AML-193 (cell line): Measurements from ENCODE around the gene GATA1.

Experiments
- DNase-seq, 2 experiments: peaks; one replicate each; lab custom pipeline; 2025; lab: John Stamatoyannopoulos, UW

GATA1 gene

DNA sequence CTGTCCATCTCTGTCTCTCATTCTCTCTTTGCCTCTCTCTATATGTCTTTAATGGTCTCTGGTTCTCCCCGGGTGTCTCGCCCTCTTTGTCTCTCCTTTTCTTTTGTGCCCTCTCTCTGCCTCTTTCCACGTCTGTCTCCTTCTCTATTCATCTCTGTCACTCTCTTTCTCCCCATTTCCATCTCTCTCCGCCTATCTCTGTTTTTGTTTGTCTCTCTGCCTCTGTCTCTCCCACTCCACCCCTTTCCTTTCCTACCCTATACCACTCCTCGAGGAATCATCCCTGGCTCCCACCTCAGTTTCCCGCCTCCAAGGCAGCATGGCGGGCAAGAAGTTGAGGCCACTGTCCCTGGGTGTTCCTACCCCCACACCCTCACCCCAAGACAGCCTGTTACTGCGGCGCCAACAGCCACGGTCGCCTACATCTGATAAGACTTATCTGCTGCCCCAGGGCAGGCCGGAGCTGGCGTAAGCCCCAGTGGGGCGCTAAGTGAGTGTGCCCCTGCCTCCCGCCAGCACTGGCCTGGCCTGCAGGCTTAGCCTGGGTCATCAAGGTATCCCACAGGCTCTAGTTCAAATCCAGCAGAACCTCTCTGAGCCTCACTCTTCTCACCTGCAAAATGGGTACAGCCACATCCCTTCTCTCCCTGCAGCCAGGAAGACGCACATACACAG, 713 bp upstream of the GATA1 start:
- DNase-seq: no peak

DNA sequence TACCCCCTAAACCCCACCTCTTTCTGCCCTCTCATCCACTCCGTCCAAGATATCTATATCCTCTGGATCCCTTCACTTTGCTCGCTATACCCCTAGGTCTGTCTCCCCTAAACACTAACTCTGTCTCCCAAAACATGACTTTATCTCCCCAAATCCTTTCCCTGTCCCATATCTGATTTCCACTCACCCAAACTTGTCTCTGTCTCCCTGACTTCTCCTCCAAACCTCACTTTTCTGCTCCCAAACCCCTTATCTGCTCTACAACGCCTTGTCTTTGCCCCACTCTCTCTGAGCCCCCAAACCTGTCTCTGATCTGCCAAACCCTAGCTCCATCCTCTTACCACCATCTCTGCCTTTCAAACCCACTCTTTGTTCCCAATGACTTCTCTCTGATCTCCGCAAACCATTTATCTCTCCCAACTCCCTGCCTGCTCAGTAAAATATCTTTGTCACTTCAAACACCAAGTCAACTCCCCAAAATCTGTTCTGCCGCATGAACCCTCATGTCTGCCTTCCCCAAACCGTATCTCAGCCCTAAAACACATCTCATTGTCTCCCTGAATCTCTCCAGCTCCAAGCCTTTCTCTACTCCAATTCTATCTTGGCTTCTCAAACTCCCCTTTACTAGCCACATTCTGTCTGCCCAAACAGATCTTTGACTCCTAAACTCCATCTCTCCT, 575 bp downstream of the GATA1 start:
- DNase-seq: no peak

DNA sequence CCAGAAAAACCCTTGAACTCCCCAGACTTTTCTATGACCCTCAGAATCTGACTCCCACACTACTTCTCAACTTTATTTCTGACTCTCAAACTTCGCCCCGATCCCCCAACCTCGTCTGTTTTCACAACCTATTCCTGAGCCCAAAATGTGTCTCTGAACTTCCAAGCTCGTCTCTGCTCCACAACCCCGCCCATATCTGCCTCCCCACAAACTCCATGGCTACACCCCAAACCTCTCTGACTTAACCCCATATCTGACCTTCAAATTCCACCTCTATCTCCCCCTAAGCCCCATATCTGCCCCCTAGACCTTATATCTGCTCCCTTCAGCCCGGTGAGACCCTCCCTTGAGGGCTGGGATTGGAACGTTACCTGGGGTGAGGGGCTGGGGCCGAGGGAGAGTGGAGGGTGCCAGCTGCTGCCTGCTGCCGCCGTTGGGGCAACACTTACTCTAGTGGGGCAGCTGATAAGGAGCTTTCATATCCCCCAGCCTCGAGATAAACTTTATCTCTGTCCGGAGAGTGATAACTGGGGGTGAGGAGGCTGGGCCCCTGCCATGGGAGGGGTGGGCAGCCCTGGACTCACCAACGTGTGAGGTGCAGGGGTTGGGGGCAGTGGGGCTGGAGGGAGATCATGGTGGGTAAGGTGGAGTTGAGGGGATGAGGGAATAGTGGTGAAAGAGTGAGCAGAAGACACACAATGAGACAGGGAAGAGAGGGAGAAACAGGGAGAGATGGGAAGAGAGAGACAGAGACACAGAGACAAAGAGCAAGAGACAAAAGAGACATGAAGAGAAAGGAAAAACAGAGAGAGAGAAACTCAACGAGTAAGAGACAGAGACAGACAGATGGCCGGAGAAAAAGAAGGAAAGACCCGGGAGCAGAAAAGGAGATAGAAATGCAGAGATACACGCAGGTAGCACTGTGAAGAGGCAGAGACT, 1.4 kb downstream of the GATA1 start:
- no peak for DNase-seq

DNA sequence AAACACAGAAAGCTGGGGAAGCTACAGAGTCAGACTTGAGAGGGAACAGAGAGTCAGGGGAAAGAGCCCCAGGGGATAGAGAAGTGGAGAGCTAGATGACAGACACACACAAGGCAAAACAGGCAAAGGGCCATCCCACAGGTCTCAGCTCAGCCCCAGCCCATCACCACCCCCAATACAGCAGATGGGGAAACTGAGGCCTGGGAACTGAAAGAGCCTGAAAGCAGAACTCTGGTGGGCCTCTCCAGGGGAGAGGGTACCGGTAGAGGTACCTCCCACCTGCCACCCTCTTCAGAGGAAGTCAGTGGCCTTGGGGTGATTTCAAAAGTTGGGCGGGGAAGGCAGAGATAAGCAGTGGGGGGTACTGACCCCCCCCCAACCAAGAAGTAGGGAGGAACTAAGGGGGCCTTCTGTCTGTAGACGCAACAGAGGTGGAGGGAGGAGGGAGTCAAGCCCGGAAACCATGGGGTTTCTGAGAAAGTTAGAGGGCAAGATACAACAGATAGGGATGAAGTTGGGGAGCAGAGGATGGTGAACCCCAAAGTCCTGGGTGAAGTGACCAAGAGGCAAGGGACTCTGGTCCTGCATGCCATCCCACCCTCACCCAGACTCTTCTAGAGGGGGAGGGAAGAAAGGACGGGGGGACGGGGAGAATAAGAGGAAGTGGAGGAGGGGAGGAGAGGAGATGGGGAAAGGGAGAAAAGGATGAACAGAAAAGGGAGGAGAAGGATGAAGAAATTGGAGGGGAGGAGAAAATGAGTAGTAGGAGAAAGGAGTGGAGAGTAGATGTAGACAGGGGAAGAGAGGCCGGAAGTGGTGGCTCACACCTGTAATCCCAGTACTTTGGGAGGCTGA, 3.2 kb downstream of the GATA1 start:
- DNase-seq: no peak

DNA sequence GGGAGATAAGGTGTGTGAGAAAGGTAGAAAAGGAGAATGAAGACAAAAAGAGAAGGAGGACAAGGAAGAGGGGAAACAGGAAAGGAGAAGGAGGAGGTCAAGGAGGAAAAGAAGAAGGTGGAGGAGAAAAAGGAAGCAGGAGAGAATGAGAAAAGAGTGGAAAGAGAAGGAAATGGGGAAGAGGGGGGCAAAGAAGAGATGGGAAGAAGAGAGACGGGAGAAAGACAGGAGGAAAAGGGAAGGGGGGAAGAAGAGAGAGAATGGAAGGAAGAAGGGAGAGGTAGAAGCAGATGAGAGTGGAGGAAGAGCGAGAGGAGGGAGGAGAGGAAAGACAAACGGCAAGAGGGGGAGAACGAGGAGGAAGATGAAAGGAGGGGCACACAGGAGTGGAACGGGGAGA, 4.1 kb downstream of the GATA1 start:
- no peak for DNase-seq

DNA sequence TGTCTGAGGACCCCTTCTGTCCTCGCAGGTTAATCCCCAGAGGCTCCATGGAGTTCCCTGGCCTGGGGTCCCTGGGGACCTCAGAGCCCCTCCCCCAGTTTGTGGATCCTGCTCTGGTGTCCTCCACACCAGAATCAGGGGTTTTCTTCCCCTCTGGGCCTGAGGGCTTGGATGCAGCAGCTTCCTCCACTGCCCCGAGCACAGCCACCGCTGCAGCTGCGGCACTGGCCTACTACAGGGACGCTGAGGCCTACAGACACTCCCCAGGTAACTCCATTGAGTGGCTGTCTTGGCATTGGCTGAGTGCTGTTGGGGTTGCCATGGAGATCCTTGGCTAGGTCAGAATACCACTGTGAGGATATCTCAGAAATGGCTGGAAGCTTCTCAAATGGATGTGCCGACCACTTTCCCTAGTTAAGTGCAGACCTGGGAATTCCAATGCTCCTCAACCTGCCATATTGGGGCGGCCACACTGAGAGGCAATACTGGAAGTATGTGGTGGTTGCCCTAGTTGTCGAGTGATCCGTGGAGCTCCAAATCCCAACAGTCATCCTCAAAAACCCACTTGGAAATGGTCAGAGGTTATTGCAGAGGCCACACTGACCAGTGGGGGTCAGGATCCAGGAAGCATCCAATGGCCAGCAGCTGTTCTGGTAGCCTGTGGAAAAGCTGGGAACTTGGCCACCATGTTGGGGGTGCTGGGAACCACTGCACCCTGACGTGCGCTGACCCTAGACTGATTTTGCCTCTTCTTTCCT, 4.9 kb downstream of the GATA1 start:
- no peak for DNase-seq

DNA sequence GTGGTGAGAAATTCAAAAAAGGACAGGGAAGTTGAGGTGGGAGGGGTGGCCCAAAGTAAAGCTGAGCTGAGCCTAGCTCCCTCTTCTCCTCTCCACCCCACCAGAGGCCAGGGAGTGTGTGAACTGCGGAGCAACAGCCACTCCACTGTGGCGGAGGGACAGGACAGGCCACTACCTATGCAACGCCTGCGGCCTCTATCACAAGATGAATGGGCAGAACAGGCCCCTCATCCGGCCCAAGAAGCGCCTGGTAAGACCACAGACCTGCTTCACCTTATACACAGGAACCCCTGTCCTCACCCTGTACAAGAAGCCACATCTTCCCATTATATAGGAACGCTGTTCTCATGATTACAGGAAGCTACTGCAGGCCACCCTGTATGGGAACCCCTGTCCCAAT, 5.8 kb downstream of the GATA1 start:
- no peak for DNase-seq

DNA sequence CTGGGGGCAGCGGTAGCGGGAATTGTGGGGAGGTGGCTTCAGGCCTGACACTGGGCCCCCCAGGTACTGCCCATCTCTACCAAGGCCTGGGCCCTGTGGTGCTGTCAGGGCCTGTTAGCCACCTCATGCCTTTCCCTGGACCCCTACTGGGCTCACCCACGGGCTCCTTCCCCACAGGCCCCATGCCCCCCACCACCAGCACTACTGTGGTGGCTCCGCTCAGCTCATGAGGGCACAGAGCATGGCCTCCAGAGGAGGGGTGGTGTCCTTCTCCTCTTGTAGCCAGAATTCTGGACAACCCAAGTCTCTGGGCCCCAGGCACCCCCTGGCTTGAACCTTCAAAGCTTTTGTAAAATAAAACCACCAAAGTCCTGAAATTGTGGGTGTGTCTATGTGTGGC, 7.5 kb downstream of the GATA1 start:
- DNase-seq: no peak

DNA sequence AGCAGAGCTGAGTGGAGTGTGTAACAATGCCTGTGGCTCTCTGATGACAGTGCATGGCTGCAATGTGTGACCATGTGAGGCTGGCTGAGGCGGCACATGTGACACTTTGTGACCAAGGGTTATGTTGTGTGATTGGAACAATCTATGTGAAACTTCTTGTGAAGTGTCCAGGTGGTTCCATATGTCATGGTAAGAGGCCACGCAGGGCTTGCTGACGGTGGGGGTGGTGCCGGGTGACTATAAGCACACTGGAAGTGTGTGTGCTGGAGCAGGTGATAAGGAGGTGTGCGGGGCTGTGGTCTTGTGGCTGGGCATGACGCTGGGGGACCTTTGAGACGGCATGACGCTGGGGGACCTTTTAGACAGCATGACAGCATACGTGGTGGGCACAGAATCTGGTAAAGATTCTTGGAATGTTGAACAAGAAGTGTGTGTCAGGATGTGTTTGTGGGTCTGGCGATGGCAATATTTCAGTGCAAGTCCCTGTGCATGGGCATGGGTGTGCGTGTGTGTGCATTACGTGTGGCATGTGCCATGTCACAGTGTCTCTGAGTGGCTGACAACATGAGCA, 8.0 kb downstream of the GATA1 start:
- DNase-seq: no peak

DNA sequence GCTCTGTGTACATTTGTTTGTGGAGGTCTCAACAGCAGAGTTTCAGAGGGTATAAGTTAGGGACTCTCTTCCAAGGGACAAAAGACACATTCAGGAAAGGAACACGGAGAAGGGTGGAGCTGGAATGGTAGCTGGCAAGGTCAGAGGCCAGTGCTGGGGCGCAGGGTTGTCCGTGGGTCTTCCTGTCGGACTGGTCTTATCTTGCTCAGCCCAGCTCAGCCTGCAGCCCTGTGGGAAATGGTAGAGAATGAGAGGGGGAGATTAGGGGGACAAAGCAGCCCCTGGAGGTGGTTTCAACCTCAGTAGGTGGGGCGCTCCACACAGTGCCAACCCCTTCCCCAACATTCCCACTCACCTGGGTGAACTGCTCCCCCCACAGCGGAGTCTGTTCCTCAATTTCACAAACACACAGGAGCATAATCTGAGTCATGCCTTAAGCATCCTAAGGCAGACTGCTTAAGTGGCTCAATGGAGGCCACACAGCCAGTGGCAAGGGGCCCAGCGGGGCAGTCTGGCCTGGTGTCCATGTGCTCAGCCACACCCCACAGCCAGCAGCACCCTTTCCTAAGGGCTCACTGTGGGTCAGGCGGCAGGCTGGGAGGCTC, 8.6 kb downstream of the GATA1 start:
- no peak for DNase-seq

DNA sequence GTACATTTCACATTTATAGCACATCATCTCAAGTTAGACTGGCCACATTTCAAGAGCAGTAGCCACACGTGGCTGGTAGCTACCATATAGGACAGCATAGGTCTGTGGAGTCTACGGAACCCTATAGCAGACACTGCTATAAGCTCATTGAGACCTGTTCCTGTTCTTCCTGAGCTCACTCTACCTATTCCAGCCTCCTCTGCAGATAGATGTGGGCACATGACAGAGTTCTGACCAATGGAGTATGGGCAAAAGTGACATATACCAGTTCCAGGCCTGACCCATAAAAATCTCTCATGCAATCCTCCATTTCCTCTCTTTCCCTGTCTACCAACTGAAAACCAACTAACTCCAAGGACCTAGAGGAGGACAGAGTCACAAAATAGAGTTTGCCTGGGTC, 11.9 kb downstream of the GATA1 start:
- no peak for DNase-seq

DNA sequence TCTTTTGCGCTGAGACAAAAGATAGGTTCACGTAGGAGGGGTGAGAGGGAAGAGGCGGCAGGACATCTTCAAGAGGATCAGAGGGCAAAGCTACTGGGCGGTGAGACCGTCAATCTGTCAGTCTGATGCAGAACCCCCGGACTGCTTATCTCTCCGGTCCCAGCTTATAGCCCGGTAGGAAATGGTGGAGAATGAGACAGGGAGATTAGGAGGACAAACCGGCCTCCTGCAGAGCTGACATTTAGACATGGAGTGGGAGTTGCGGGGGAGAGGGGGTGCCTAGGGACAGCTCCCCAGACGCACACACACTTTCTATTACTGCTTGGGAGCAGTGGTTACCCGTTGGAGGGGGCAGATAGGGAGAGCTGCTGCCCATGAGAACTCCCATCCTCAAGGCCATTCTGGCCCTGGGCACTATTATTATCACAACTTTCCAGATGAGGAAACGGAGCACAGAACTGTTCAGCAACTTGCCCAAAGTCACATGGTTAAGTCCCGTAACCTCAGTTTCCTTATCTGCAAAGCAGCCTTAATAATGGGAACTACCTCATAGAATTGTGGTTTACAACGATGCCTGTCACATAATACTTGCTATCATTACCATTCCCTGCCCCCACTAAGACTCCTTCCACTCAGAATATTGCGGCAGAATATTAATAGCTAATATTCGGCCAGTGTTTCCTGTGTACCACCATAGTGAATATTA, 14.3 kb downstream of the GATA1 start:
- DNase-seq: no peak

DNA sequence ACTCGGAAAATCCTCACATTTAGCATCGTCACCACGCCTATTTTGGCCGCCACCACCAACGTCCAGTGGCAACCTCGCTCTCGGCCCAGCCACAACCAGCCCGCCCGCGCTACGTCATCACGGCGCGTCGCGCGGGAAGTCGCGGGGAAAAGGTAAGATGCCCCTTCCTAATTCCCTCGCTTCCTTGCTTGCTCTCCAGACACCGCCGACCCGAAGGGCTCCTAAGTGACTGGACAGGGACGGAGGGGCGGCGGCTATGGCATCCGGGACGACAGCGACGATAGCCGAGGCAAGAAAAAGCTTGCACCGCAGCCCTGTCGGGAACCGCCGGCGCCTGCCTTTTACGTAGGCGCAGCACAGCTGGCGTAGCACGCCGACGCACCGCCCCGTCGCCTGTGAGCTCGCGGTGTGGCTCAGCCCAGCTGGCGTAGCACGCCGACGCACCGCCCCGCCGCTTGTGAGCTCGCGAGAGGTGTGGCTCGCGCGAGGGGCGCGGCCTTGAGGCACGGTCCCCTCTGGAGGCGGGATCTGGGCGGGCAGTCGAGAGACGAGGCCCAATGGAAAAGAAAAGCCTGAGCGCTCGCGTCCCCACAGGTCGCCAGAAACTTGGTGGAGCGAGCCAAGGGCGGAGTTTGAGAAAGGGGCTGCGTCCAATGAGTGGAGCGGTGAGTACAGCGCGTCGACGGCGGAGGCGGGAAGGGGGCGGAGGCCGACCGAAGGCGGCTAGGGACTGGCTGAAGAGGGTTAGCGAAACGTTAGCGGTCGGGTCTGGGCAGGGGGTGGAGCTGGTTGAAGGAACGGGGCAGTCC, 15.1 kb downstream of the GATA1 start, which contains the start of gene HDAC6:
Gene HDAC6 (plus strand): TSS at position 788 of the 809 bp plus-strand sequence. CDS start 626 bp downstream, outside the sequence.
- peak; percentile 86 to 93 for DNase-seq

DNA sequence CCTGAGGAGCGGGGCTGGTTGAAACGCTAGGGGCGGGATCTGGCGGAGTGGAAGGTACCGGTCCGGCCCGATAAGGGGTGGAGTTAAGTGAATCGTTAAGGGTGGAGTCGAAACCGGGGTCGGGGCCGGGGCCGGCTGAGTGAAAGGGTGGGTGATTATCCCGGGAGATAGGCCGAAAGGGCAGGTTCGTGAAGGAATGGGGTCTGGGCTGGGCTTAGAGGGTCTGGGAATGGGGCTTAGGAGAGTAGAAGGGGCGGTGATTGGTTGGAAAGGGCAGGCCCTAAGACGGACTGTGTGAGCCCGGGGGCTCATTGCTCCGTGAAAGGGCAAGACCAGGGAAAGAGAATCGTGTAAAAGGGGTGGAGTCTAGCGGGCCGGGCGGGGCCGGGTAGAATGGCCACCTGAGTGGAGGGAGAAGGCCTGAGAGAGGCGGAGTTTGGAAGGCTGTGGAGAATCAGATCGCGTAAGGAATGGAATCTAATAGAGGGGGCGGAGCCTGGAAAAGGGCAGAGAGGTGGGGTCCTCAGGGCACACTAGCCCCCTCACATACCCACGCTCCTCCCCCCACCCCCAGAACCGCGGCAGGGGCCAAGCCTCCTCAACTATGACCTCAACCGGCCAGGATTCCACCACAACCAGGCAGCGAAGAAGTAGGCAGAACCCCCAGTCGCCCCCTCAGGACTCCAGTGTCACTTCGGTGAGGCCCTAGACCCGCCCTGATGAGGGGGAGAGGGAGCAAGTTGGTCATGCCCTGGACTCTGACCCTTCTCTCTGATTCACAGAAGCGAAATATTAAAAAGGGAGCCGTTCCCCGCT, 15.9 kb downstream of the GATA1 start:
- DNase-seq: peak; percentile 53 to 59

DNA sequence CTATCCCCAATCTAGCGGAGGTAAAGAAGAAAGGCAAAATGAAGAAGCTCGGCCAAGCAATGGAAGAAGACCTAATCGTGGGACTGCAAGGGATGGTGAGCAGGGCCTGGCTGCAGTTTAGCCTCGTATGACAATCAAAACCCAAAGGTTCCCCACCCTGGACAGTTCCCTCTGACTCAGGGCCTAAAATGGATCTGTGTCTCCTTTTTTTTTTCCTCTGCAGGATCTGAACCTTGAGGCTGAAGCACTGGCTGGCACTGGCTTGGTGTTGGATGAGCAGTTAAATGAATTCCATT, 16.5 kb downstream of the GATA1 start:
- DNase-seq: no peak

DNA sequence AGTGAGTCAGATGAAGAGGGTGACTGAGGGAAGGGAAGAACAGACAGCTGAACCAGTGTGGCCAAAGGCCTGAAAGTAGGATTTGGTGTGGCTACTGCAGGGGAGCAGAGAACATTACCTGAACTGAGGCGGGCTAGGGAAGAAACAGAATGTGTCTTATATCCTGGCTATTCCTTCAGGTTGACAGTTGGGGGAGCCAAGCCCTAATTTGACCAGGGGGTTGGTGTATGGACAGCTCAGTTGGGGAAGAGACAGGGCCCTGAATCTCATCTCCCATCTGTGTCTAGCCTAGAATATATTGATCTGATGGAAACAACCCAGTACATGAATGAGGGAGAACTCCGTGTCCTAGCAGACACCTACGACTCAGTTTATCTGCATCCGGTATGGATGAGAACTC, 19.7 kb downstream of the GATA1 start:
- DNase-seq: no peak

DNA sequence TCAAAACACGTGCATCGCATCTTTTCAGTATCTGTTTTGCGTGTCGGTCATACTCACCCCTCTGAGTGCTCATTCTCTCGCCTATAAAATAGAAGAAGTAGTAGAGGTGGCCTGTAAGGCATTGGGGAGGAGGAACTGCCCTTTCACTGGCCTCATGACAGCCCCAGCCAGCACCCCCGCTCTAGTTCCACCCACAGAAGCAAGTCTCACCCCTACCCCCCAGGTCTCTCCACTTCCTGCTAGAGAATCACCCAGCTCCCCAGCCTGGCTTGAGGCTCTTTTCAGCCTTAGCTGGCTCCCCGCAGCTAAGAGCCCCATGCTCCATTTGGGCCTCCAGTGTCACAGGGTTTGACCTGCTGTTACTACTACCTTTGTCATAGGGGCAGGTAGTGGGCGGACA, 27.3 kb downstream of the GATA1 start:
- no peak for DNase-seq

DNA sequence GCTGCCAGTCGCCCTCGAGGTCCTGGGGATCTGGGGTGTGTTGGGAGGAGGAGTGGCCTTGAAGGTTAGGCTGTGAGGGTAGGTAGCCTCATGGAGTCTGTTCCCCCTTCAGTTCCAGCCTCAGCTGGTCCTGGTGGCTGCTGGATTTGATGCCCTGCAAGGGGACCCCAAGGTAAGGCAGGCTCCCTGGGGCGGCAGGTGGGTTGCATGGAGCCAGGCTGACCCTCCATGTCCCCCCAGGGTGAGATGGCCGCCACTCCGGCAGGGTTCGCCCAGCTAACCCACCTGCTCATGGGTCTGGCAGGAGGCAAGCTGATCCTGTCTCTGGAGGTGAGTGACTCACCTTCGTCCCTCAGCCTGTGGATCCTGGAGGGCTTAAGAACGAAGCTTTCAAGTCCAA, 28.3 kb downstream of the GATA1 start:
- DNase-seq: no peak
